Activated CD4-positive, alpha-beta T cell treated with anti-CD3 and anti-CD28 coated beads, Interleukin-2, Interleukin-4, amounts not matched to agents 100 ng/mL and 50 ng/mL, durations not matched to agents 16 hours and 8 hours (primary cell): ENCODE data around the gene E2F4.

Source experiments
- DNase-seq: peaks from one replicate; pipeline ENCODE4 v3.0.0-alpha.2; 2020; ENCODE audit warnings: low spot score

The E2F4 gene

DNA sequence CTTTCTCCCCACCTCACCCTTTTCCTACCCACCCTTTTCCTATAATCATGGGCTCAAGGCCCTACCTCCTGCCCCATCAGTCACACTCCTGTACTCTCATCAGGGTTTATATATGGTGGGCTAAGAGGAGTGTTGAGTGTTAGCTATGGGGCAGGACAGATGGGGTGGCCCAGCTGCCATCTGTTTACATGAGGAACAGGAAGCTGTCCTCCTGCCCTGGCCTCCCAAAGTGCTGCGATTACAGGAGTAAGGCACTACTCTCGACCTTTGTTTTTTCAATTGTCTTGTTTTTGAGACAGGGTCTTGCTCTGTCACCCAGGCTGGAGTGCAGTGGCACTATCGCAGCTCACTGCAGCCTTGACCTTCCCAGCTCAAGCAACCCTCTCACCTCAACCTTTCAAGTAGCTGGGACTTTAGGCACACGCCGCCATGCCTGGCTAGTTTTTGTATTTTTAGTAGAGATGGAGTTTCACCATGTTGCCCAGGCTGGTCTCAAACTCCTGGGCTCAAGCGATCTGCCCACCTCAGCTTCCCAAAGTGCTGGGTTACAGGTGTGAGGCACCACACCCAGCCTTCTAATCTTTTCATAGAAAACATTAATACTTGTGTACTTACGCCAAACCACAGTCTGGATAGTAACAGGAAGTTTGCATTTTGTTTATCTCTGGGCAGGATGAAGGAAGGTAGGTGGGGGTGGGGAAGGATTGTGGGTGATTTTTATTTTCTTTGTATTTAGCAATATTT lies 33.9 kb upstream of the E2F4 start:
- DNase-seq: no peak

DNA sequence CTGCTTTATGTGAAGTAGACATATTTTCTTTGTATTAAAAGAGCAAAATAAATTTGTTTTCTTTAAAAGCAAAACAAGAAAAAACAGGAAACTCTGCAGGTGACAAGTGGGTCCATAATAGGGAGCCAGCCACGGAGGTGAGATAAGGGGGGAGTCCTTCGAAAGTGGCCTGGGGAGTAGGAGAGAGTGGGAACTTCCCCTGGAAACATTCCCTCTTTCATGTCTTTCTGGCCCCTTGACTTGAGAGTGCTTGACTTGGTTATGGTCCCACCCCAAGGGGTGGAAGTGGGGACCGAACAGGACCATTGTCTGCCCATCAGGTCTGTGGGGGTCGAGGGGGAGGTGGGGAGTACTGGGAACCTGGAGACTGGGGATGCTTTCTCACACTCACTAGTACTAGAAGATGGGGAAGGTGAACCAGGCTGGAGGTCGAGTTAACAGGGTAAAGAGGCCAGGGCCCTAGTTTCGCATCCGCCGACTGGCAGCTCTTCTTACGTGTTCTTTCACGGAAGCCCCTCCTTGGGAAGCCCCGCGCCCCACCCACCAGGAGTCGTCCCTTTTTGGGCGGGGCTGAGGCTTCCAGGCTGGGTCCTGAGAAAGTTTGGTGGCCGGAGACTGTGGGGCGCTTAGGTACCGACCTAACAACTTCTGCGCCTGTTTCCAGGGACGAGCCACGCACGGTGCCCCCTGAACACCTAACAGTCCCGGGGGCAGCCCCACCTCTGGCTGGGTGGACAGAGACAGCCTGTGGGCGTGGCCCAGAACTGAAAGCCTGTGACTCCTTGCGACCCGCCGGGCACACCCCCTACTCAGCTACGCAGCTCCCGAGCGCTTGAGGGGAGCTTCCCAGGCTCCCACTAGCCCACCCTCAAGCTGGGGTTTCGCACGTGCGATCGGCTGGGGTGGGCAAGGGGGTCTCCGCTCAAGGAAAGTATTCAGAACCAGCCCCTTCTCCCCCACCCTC lies 33.0 kb upstream of the E2F4 start:
- DNase-seq: peak; percentile 87

DNA sequence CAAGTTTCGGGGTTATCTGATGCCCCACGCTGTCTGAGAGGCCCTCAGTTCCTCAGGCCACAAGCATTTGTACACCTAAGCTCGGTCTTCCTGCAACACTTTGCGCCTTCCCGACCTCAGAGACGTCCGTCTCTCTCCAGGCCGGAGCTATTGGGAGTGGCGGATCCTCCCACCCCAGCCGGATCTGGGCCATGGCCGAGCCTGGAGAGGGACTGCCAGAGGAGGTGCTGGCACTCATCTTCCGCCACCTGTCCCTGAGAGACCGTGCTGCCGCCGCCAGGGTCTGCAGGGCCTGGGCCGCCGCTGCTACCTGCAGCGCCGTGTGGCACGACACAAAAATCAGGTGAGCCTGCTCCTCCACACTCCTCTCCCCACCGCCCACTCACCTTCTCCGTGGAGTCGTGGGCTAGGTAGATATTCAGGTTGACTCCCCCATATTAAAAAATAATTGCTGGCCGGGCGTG lies 30.3 kb upstream of the E2F4 start:
- no peak for DNase-seq

DNA sequence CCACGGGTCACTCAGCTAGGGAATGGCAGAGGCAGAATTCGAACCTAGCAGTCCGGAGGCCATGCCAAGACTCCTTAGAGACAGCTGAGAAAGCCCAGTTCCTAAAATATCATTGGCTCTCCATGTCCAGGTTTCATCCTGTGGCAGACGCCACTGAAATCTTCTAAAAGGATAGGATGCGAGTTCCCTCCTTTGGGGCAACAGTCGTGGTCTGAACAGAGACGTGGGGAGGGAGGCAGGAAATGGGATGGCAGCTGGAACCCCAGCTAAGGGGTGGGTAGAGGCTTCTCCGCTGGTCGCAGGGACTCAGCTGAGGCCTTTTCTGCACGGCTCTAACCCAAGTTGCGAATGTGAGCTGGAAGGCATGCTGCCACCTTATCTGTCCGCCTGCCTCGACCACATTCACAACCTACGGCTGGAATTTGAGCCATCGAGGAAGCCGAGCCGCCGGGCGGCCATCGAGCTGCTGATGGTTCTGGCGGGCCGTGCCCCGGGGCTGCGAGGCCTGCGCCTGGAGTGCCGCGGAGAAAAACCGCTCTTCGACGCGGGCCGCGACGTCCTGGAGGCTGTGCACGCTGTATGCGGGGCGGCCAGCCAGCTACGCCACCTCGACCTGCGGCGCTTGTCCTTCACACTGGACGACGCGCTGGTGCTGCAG lies 29.3 kb upstream of the E2F4 start:
- DNase-seq: no peak

DNA sequence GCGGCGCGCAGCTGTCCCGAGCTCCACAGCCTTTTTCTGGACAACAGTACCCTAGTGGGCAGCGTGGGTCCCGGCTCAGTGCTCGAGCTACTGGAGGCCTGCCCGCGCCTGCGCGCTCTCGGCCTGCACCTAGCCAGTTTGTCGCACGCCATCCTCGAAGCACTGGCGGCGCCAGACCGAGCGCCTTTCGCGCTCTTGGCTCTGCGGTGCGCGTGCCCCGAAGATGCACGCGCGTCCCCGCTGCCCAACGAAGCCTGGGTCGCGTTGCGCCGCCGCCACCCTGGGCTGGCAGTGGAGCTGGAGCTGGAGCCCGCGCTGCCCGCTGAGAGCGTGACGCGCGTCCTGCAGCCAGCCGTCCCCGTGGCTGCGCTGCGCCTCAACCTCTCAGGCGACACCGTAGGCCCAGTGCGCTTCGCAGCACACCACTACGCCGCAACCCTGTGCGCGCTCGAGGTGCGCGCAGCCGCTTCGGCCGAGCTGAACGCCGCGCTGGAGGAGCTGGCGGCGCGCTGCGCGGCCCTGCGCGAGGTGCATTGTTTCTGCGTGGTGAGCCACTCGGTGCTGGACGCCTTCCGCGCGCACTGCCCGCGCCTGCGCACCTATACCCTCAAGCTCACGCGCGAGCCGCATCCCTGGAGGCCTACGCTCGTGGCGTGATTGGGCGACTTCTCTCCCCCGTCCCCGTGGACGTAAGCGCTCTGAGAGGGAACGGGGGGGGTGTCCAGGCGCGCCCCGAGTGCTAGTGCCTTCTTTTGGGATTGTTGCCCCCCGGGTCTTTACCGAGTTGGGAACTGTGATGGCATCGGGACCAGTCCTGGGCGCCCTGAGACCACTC lies 28.6 kb upstream of the E2F4 start:
- peak; percentile 64 for DNase-seq

DNA sequence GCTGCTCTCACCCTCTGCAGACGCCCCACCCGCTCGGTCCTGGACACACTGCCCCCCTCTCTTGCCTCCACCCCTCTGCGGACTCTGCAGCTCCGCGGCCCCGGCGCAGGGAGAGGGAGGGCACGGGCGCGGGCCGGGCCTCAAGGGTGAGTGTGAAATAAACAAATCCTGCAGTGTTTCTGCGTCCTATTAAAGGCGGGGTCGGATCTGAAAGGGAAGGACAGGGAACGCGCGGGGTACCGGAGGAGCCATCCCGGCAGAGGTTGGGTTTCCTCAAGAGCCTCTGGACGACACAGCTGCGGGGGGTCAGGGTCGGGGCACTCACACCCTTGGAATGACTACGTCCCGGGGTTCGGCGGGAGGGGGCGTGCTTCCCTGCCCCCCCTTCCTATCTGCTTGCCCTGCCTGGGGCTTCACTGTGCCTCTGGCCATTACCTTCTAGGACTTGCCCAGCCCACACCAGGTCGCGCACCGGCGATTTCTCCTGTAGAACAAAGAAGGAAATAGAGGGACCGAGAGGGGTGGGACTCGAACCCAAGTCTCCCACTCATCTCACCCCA lies 27.9 kb upstream of the E2F4 start:
- no peak for DNase-seq

DNA sequence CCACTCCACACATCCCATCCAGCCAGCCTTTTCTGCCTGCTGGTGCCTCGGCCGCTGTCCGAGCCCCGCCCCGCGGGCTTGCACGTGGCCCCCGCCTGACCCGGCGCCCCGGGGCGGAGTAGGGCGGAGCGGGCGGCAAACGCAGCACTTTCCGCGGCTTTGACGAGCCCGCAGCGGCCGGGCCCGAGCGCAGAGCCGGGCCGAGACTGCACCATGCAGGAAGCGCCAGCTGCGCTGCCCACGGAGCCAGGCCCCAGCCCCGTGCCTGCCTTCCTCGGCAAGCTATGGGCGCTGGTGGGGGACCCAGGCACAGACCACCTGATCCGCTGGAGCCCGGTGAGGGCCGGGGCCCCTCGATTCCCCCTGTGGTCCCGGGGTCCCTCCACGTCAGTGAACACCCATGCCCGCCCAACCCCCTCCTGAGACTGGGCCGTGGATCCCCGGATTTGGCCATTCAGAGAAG lies 27.3 kb upstream of the E2F4 start, which contains the start of gene HSF4:
Gene HSF4, plus strand, starts transcription at position 147 of the 463 bp plus-strand sequence. Its CDS starts 67 bp downstream, at position 214.
- DNase-seq: no peak

DNA sequence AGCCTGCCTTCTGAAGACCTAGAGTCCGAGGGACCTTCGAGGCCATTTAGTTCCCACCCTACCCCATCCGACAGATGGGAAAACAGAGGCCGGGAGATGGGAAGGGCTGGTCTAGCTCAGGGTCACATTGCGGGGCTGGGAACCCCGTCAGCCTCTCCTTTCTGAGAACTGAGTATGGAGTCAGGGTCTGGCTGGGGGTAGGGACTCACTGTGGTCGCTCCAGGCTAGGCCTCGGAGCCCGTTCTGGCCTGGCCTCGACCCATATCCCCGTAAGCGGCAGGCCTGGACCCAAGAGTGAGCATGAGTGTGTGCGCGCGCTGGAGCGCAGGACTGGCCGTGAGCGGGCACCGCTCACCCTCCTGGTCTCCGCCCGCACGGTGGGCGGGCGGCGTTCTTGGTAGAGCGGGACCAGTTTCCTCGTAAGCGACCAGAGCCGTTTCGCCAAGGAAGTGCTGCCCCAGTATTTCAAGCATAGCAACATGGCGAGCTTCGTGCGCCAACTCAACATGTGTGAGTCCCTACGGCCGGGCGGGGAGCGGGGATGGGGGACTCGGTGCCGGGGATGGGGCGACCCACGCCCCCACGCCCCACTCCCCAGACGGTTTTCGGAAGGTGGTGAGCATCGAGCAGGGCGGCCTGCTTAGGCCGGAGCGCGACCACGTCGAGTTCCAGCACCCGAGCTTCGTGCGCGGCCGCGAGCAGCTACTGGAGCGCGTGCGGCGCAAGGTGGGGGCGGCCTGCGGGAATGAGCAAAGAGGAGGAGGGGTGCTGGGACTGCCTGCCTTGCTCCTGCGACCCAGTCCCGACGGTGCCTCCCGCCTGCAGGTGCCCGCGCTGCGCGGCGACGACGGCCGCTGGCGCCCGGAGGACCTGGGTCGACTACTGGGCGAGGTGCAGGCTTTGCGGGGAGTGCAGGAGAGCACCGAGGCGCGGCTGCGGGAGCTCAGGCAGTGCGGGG lies 26.6 kb upstream of the E2F4 start:
- DNase-seq: no peak

DNA sequence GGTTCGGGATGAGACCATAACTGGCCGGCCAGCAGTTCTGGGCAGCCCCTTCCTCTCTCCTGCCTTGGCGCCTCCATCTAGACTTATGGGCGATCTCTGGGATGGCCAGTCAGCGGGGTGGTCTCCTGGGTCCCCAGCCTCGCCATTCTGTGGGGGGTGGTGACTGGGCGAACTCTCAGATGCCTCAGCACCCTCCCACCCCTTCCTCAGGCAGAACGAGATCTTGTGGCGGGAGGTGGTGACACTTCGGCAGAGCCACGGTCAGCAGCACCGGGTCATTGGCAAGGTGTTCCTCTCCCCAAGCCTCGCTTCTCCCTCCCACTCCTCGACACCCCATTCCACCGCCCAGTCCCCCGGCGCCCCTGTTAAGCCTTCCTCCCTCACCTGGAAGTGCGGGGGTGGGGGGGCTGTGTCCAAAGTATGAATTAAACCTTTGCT lies 25.8 kb upstream of the E2F4 start:
- DNase-seq: no peak

DNA sequence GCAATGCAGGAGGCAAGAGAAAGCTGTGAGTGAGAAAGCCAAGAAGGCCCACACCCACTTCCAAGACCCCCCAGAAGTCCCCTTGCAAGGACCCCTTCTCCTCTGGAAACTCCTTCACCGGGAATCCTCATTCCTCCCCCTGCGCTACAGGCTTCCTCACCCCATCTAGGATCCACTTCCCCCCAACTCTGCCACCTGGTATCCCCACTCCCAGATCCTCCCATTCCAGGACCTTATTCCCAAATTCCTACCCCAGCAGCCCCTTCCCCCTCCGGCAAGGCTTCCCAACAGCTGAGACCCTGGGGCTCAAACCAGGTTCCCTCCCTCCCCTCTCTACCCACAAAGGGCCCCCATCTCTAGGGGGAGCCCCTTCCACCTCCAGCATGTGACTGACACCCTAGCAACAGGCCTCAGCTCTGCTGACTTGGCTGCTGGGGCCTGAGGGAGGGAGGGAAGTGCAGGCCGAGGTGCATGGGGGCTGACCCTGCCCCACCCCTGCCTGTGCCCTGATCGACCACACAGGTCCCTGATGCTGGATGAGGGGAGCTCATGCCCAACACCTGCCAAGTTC lies 25.3 kb upstream of the E2F4 start:
- DNase-seq: no peak

DNA sequence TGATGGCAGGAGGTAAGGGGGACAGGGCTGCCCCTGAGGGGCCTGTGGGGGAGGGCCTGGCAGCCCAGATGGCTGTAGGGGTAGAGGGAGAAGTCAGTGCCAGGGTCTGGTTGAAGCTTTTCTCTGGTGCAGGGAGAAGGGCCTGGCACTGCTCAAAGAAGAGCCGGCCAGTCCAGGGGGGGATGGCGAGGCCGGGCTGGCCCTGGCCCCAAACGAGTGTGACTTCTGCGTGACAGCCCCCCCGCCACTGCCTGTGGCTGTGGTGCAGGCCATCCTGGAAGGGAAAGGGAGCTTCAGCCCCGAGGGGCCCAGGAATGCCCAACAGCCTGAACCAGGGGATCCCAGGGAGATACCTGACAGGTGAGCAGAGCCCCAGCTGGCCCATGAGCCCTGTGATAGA lies 24.4 kb upstream of the E2F4 start:
- no peak for DNase-seq

DNA sequence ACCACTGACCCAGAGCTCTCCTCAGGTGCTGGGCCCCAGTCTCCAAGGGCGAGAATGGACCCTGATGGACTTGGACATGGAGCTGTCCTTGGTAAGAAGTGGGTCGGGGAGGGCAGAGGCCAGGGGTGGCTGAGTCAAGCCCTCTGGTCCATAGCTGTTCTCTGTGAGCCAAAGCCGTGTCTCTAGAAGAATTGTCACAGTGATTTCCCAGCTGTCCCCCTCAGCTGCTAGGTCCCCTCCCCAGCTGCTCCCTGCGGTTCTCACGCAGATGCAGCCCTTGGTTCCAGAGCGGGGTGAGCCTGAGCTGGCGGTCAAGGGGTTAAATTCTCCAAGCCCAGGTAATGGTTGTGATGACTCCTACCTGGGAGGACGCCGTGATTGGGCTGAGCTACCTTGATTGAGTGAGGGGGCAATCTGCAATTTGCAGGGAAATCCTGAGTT lies 22.9 kb upstream of the E2F4 start:
- DNase-seq: no peak

DNA sequence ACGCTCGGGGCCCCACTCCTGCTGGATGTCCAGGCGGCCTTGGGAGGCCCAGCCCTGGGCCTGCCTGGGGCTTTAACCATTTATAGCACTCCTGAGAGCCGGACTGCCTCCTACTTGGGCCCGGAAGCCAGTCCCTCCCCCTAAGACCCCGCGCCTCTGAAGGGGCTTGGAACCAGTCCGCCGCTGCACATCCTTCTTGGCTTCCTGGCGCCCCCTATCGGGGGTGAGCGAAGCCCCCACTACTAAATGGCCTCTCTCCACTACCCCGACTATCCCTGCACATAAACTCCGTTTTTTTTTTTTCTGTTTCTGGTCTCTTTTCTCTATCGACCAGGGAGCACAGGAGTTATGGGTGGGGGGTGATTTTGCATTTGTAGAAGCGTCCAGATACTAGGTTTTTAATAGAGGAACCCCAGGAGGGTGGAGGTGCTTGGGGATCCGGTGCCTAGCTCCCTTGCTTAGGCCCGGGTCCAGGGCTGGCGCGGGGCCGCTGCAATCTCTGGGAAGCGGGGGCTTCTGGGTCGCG lies 22.2 kb upstream of the E2F4 start:
- peak; percentile 44 for DNase-seq

DNA sequence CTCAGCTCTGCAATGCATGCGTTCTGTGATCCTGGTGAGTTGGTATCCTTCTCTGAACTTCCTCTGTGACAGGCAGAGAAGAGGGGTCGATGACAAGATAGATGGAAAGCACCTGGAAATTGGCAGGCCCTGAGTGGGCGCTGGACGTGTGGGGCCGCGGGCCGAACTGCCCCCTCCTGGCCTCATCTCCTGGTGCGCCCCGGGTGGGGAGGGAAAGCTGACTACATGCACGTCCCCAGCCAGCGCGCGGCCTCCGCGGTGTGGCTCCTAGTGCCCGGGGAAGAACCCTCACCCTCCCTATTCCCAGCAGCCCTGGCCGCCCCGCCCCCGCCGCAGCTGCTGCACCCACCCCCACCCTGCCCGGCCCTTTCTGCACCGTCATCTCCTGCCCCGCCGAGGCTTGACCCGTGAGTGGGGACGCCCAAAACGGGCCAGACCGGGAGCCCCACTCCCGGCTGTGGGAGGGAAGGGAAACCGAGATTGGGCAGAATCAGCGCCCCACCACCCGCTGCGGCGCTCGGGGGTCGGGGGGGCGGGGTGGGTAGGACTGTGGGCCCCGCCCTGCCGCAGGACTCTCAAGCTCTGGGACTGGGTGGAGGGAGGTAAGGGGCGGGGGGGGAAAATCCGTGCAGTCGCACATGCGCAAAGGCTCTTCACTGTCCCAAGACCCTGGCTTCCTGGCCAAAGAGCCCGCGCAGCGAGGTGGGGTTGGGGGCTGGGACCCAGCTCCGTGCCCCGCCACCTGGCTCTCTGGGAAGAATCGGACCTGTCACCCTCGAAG lies 21.6 kb upstream of the E2F4 start, which contains the start of gene NOL3:
Gene NOL3, plus strand, starts transcription at position 371 of the 781 bp plus-strand sequence.
- peak; percentile 55 for DNase-seq

DNA sequence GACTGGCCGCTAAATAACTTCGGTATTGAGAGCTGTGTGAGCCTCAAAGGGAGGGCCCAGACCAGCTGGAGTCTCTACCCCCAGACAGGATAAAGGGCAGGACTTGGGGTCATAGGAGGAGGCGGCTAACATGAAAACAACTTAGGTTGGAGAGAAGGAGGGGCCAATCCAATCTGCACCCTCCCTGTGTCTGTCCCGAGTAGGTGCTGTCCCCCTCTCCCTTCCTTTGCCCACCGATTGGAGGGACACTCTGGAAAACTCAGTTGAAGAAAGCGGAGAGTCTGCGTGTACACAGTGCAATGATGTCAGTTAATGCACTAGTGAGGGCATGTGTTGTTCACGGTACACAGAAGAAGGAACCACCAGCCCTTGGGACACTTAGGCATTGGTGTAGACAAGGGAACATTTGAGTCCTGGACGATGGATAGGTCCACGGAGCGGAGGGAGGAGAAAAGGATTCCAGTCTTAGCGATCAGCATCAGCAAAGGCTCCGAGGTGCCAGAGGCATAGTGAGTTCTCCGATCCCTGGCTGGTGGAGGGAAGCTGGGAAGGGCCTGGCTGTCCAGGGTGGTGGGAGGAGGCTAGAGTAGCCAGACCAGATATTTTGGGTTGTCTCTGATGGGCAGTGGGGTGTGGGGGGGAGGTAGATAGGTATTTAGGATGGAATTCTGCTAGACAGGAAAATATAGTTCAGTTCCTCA lies 20.9 kb upstream of the E2F4 start:
- no peak for DNase-seq

DNA sequence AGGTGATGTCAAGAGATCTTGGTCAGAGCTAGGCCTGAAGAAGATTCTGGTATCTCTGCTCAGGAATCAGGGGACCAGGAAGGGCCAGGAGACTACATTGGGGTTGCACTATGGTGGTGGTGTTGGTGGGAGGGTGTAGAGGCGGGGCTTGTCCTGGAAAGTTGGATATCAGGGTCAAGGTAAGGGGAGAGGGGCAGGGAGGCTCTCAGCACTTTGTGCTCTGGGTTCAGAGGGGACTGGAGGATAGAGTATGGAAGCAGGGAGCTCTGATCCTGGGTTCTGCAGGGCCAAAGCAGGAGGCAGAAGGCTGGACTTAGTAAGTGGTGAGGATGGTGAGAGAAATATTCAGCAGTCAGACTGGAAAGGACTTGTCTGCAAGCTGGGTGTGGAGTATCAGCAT lies 18.6 kb upstream of the E2F4 start:
- no peak for DNase-seq
